ENCODE results near the gene SULT4A1. TPM values are rescaled to one million over a fixed set of nuclear protein-coding genes. Genes with fewer than 3 reads are reported as not detected.
A peak's percentile ranks its signal among the peaks of the same experiment; 100 is the strongest.

Gene SULT4A1
- total and polyA plus RNA-seq, 2 of the 8 experiments (the other 6 are each of a cell fraction or from before 2014, with no cell fraction given): 9.1 to 11.8 TPM

DNA sequence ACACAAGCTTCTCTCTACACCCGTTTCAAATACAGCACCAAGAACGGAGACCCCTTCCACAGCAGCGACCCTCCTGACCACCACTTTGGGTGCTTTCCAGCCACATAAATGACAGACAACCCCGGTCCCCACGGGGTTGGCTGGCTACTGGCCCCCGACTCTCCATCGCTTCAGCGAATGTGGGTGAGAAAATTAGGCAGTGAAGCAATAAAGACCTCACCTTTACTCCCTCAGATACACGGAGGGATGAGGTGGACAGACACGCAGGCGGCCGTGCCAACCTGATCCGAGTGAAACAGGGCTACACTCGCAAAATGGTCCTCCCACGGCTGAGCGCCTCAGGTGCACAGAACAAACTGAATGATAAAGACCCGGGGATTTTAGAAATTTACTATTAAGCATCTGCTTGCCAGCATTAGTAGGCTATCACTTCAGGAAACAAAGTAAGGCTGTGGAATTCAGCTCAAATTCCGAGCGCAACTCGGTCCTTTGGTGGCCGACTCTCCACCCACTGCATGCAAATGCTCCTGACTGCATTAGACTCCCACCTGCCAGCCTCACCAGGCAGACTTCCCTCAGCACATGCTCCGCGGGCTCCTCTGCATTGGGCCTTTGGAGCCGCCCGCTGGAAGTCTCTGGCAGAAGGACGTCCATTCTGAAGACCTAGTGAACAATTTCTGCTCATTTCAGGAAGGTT lies 37.4 kb downstream of the SULT4A1 start (continued):
- TF ChIP-seq, protein P1, sequence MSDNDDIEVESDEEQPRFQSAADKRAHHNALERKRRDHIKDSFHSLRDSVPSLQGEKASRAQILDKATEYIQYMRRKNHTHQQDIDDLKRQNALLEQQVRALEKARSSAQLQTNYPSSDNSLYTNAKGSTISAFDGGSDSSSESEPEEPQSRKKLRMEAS (IDR thresholded peaks at IDR 0.05): peak; percentile 34; the same call in 1 of the 2 replicates
- TF ChIP-seq ZNF274 (IDR thresholded peaks at IDR 0.05; ENCODE audit: borderline replicate concordance, extremely low read depth, low read length) (no peak), CHD2 (IDR thresholded peaks at IDR 0.05; ENCODE audit: low read length) (no peak), TAF7 (optimal IDR thresholded peaks at IDR 0.05; ENCODE audit: borderline replicate concordance, low read depth, low read length) (no peak), EGR1 (IDR thresholded peaks at IDR 0.05; ENCODE audit: borderline replicate concordance, low read depth, low read length) (no peak)
